Vagina (tissue), 2 donors: ENCODE measurements around the gene TAGLN3. TPM values are rescaled to one million over a fixed set of nuclear protein-coding genes. Genes with fewer than 3 reads are reported as not detected.

ENCODE experiments used
- DNase-seq, 2 donors: peaks; one replicate each; pipeline ENCODE4 v3.0.0-alpha.2; 2017; ENCODE audit errors: extremely low spot score in 2 of 2
- H3K27ac ChIP-seq: fragments of 200-600 bp; sonication (generic); one replicate; pipeline ENCODE4 v1.5.1; 2019
- H3K27me3 ChIP-seq: fragments of 200-600 bp; sonication (generic); one replicate; pipeline ENCODE4 v1.5.1; 2019
- H3K36me3 ChIP-seq, 2 donors: fragments of 200-600 bp; sonication (generic); one replicate each; pipeline ENCODE4 v1.5.1; 2017 to 2019
- H3K4me1 ChIP-seq: fragments of 200-600 bp; sonication (generic); one replicate; pipeline ENCODE4 v1.5.1; 2019
- H3K4me3 ChIP-seq, 2 donors: fragments of 200-600 bp; sonication (generic); 1 replicate in 1 of 2; 2 replicates in 1 of 2; pipeline ENCODE4 v1.5.1; 2016 to 2019
- H3K9me3 ChIP-seq: fragments of 200-600 bp; sonication (generic); one replicate; pipeline ENCODE4 v1.5.1; 2019
- POLR2A ChIP-seq, 2 donors: fragments of 450-650 bp; IDR thresholded peaks; one replicate each; pipeline ENCODE4 v1.6.1; 2017; ENCODE audit warnings: antibody characterized with exemption in 2 of 2, mild to moderate bottlenecking in 2 of 2, moderate library complexity in 2 of 2
- POLR2AphosphoS5 ChIP-seq, 2 donors: sonication (generic); formaldehyde crosslinking; IDR thresholded peaks; one replicate each; pipeline ENCODE4 v1.9.0; 2017; ENCODE audit warnings: antibody characterized with exemption in 2 of 2, mild to moderate bottlenecking in 2 of 2, low read depth in 1 of 2; ENCODE audit not compliant: insufficient read depth in 1 of 2
- intact Hi-C: fragments of 100-400 bp; cut with DNase I; formaldehyde crosslinking; loops from one replicate; pipeline ENCODE4 v1.15.1; 2023
- total RNA-seq: library from RNA; depleted of rRNA; stranded (reverse); fragments of >200 nt; gene quantifications from one replicate; pipeline ENCODE4 v1.2.3, GENCODE V29; 2016
- TF ChIP-seq, protein P1 (sequence below), 3 experiments: fragments of 450-650 bp in 2 of 3; fragments of 200-600 bp in 1 of 3; sonication (generic) in 1 of 3; IDR thresholded peaks; one replicate each; pipeline ENCODE4 v1.5.1; 2017 to 2019; ENCODE audit warnings: antibody characterized with exemption in 3 of 3, mild to moderate bottlenecking in 2 of 3, moderate library complexity in 2 of 3

The TAGLN3 gene
- total RNA-seq, 1 donor from 2014 or later = 3.9 TPM

DNA sequence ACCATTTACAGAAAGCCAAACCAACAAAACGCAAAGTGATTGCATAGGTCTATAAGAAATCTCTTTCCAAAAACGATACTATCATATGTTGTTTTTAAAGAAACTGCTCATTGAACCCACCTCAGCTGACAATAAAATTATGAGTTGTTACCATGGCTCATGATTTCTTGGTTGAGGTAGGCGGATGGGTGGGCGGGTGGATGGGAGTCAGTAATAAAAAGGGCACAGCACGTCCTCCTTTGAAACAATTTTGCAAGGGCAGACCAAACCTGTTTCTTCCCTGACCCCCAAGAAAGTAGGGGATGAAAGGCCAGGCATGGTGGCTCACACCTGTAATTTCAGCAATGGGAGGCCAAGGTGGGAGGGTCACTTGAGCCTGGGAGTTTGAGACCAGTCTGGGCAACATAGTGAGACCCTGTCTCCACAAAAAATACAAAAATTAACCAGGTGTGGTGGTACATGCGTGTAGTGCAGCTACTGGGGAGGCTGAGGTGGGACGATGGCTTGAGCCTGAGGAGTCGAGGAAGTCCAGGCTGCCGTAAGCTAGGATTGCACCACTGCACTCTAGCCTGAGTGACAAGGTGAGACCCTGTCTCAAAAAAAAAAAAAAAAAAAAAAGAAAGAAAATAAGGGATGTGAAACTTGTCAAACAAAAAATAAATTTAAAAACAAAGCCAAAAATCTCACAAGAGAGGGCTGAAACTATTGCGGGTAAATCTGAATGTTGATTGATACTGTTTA is 17.8 kb upstream of the TAGLN3 start:
- no peak for DNase-seq
- Histone ChIP-seq H3K36me3 (no peaks in the 10 kb centered on the region), H3K27ac (no peak overlapping the region), H3K4me3 (no peak overlapping the region), H3K4me1 (peaks cover 30% of the 10 kb centered on the region), H3K27me3 (no peaks in the 10 kb centered on the region), H3K9me3 (no peaks in the 10 kb centered on the region)
- intact Hi-C loops = no loop called here
- TF ChIP-seq, protein P1, sequence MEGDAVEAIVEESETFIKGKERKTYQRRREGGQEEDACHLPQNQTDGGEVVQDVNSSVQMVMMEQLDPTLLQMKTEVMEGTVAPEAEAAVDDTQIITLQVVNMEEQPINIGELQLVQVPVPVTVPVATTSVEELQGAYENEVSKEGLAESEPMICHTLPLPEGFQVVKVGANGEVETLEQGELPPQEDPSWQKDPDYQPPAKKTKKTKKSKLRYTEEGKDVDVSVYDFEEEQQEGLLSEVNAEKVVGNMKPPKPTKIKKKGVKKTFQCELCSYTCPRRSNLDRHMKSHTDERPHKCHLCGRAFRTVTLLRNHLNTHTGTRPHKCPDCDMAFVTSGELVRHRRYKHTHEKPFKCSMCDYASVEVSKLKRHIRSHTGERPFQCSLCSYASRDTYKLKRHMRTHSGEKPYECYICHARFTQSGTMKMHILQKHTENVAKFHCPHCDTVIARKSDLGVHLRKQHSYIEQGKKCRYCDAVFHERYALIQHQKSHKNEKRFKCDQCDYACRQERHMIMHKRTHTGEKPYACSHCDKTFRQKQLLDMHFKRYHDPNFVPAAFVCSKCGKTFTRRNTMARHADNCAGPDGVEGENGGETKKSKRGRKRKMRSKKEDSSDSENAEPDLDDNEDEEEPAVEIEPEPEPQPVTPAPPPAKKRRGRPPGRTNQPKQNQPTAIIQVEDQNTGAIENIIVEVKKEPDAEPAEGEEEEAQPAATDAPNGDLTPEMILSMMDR (IDR thresholded peaks at IDR 0.05) = no peak
- no peak for TF ChIP-seq POLR2A (IDR thresholded peaks at IDR 0.05)
- no peak for TF ChIP-seq POLR2AphosphoS5 (IDR thresholded peaks at IDR 0.05; ENCODE audit: insufficient read depth in 1 of 2, low read depth in 1 of 2)

DNA sequence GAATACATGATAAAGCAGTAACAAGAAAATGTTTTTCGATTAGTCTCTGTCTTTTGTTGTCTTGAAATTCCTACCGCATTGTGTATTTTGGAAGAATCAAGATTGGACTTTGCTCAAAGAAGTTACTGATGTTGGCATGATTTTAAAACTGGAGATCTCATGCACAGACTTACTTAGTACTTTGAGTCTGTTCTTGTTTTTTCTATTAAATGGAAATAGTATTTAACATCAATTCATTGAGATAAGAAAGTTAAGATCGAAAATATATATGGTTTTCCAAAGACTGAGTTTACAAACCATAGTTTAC is 17.3 kb upstream of the TAGLN3 start:
- intact Hi-C loops = no loop called here
- Histone ChIP-seq H3K27ac (no peak overlapping the region), H3K27me3 (no peaks in the 10 kb centered on the region), H3K36me3 (peaks cover 0 to 3% of the 10 kb centered on the region in 2 donors), H3K4me1 (peaks cover 30% of the 10 kb centered on the region), H3K9me3 (no peaks in the 10 kb centered on the region), H3K4me3 (no peak overlapping the region)
- no peak for DNase-seq
- TF ChIP-seq, protein P1 (IDR thresholded peaks at IDR 0.05) = no peak
- TF ChIP-seq POLR2A (IDR thresholded peaks at IDR 0.05) (no peak), POLR2AphosphoS5 (IDR thresholded peaks at IDR 0.05; ENCODE audit: insufficient read depth in 1 of 2, low read depth in 1 of 2) (no peak)

DNA sequence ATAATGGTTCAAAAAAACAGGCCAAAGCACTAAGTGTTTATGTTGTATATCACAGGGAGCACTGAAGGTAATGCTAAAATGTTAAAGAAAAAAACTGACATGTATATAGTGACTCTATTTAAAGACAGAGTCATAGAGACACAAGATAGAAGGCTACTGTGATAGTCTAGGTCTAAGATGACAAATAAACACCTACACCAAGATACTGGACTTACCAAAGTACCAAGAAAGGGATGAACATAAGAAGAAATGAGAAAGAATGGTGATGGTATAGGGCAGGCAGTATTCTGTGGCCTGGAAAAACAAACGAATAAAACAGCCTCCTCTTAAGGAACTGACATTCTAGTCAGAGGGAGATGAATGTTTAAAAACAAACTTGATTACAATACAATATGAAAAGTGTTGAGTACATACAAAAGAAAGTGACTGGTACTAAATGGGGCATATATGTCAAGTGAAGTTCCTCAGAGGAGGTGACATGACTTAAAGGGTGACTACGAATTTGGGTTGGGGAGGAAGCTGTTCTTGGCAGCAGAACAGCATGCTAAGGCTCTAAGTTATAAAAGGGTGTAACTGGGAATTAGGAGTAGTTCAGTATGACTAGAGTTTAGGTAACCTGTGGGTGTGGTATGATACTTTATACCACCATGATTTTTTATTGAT is 14.0 kb upstream of the TAGLN3 start:
- Histone ChIP-seq H3K27ac (no peak overlapping the region), H3K9me3 (no peaks in the 10 kb centered on the region), H3K4me1 (peaks cover 25% of the 10 kb centered on the region), H3K36me3 (peaks cover 0 to 14% of the 10 kb centered on the region in 2 donors), H3K27me3 (no peaks in the 10 kb centered on the region), H3K4me3 (no peak overlapping the region)
- no peak for DNase-seq
- TF ChIP-seq, protein P1 (IDR thresholded peaks at IDR 0.05) = no peak
- TF ChIP-seq POLR2A (IDR thresholded peaks at IDR 0.05) = no peak
- TF ChIP-seq POLR2AphosphoS5 (IDR thresholded peaks at IDR 0.05; ENCODE audit: insufficient read depth in 1 of 2, low read depth in 1 of 2) = no peak
- intact Hi-C loops = no loop called here

DNA sequence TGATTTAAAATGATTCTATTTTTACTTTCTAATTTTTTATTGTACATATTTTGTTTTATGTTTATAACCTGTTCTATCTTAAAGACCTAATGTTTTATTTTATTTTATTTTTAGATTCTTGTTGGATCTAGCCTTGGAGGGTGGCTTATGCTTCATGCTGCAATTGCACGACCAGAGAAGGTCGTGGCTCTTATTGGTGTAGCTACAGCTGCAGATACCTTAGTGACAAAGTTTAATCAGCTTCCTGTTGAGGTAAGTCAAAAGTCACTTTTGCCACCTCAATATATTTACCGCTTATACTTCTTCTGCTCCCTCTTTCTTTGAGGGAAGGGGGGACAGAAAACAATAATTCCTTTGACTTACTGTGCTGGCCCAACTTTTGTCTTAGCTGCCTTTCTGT is 11.9 kb upstream of the TAGLN3 start:
- DNase-seq = no peak
- Histone ChIP-seq H3K36me3 (peaks cover 0 to 28% of the 10 kb centered on the region in 2 donors), H3K4me1 (peaks cover 5% of the 10 kb centered on the region), H3K27ac (no peak overlapping the region), H3K4me3 (no peak overlapping the region), H3K9me3 (no peaks in the 10 kb centered on the region), H3K27me3 (no peaks in the 10 kb centered on the region)
- intact Hi-C loops = no loop called here
- no peak for TF ChIP-seq POLR2AphosphoS5 (IDR thresholded peaks at IDR 0.05; ENCODE audit: insufficient read depth in 1 of 2, low read depth in 1 of 2)
- TF ChIP-seq, protein P1 (IDR thresholded peaks at IDR 0.05) = no peak
- no peak for TF ChIP-seq POLR2A (IDR thresholded peaks at IDR 0.05)
